ENCODE data around the gene PIAS1.
A peak's percentile ranks its signal among the peaks of the same experiment; 100 is the strongest.
"Not testable (repeated sequence)": the region's sequence is repeated elsewhere in the genome, so short reads cannot be mapped to it uniquely, and the experiment has no call there.

The PIAS1 gene

DNA sequence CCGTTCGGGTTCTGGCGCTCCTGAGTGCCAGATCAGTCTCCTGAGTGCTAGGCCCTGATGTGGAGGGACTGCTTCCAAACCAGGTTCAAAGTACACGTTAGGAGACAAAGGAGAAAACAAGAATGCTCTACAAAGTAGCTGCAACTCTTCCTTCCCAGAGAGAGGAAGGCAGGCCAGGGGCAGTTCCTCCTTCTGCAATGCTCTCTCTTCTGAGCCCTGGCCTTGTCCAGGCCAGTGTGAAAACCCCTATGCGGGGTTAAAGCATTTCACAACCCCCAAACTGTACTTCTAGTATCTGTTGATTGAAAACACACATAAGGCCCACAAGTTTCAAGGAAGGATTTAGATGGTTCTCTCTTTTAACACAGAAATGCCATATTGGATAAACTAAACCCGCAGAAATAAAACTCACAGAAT, 160.7 kb downstream of the PIAS1 start:
- no peak for DNase-seq (ENCODE audit: low read depth in 1 of 2, low spot score in 1 of 2)

DNA sequence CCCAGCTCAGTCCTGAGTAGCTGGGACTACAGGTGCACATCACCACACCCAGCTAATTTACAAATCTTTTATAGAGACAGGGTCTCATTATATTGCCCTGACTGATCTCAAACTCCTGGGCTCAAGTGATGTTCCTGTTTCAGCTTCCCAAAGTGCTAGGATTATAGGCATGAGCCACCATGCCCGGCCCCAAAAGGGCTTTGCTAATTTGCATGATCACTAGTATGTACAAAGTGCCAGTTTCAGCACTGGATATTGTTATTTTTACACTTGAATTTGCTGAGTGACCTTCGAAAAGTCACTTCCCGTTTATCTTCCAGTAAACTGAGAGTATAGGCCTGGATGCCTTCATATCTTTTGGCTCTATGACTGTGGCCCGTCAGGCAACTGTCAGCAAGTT, 163.2 kb downstream of the PIAS1 start:
- no peak for DNase-seq (ENCODE audit: low read depth in 1 of 2, low spot score in 1 of 2)

- DNase-seq (ENCODE audit: low read depth in 1 of 2, low spot score in 1 of 2): no peak
These were observed 164.2 kb downstream of the PIAS1 start for GRCh38 chr15:68218331-68218730.

GRCh38 chr15:68218847-68219798, 165.0 kb downstream of the PIAS1 start:
- DNase-seq (ENCODE audit: low read depth in 1 of 2, low spot score in 1 of 2): no peak

- no peak for DNase-seq (ENCODE audit: low read depth in 1 of 2, low spot score in 1 of 2)
These were observed 166.4 kb downstream of the PIAS1 start for GRCh38 chr15:68220489-68220888.

- no peak for DNase-seq (ENCODE audit: low read depth in 1 of 2, low spot score in 1 of 2)
These were observed 166.9 kb downstream of the PIAS1 start for GRCh38 chr15:68220967-68221366.

- DNase-seq (ENCODE audit: low read depth in 1 of 2, low spot score in 1 of 2): not testable (repeated sequence)
These were observed 167.7 kb downstream of the PIAS1 start for GRCh38 chr15:68221530-68222431.

GRCh38 chr15:68222432-68222743, 168.3 kb downstream of the PIAS1 start:
- DNase-seq (ENCODE audit: low read depth in 1 of 2, low spot score in 1 of 2): not testable (repeated sequence)

- DNase-seq (ENCODE audit: low read depth in 1 of 2, low spot score in 1 of 2): no peak
These were observed 169.1 kb downstream of the PIAS1 start for GRCh38 chr15:68223171-68223570.

DNA sequence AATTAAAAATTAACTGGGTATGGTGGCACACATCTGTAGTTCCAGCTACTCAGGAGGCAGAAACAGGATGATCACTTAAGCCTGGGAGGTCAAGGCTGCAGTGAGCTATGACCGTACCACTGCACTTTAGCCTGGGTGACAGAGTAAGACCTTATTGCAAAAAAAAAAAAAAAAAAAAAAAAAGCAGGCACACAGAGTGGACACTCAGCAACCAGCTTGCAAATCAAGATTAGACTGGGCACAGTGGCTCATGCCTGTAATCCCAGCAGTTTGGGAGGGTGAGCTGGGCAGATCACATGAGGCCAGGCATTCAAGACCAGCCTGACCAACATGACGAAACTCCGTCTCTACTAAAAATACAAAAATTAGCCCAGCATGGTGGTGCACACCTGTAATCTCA, 170.0 kb downstream of the PIAS1 start:
- no peak for DNase-seq (ENCODE audit: low read depth in 1 of 2, low spot score in 1 of 2)

- no peak for DNase-seq (ENCODE audit: low read depth in 1 of 2, low spot score in 1 of 2)
These were observed 170.6 kb downstream of the PIAS1 start for GRCh38 chr15:68224546-68225250.

GRCh38 chr15:68225442-68225841, 171.3 kb downstream of the PIAS1 start:
- not testable (repeated sequence) for DNase-seq (ENCODE audit: low read depth in 1 of 2, low spot score in 1 of 2)

GRCh38 chr15:68227643-68228142, 173.6 kb downstream of the PIAS1 start:
- no peak for DNase-seq (ENCODE audit: low read depth in 1 of 2, low spot score in 1 of 2)

GRCh38 chr15:68228143-68228970, 174.2 kb downstream of the PIAS1 start:
- no peak for DNase-seq (ENCODE audit: low read depth in 1 of 2, low spot score in 1 of 2)

DNA sequence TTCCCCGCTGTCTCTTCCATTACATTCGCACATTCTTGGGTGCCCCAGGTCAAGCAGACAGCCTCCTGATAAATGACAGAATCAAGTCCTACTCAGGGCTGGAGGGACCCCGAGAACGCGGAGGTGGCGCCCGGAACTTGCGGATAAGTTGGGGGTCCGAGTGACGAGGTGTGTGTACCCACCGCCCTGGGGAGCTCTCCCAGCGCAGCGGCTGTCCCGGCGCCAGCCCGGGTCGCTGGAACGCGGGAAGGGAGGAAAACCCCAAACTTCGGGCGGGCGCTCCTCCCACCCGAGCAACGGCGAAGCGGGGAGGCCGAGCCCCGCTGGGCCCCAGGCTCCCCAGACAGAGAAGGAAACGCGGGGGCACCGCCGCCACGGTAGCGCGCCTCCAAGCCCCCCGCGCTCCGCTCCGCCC, 174.9 kb downstream of the PIAS1 start:
- DNase-seq (ENCODE audit: low read depth in 1 of 2, low spot score in 1 of 2): no peak

GRCh38 chr15:68229386-68230156, 175.5 kb downstream of the PIAS1 start, which contains the start of gene CLN6:
Gene CLN6, minus strand, starts transcription at chr15:68229728. Its CDS starts 144 bp downstream, at chr15:68229584.
- DNase-seq (ENCODE audit: low read depth in 1 of 2, low spot score in 1 of 2): peak; percentile 69 to 72

- DNase-seq (ENCODE audit: low read depth in 1 of 2, low spot score in 1 of 2): no peak
These were observed 176.3 kb downstream of the PIAS1 start for GRCh38 chr15:68230157-68231100.

- DNase-seq (ENCODE audit: low read depth in 1 of 2, low spot score in 1 of 2): no peak
These were observed 177.1 kb downstream of the PIAS1 start for GRCh38 chr15:68231102-68231818.
